Kidney (tissue), 14 donors: ENCODE data around the gene TECTB. TPM values are rescaled to one million over a fixed set of nuclear protein-coding genes. Genes with fewer than 3 reads are reported as not detected.
"Not testable (repeated sequence)": the region's sequence is repeated elsewhere in the genome, so short reads cannot be mapped to it uniquely, and the experiment has no call there.

ENCODE experiments used
- DNase-seq, 5 donors: peaks; one replicate each; pipeline ENCODE4 v3.0.0-alpha.2; 2013 to 2020
- FAIRE-seq: peaks from 2 replicates; lab custom pipeline; 2012; peaks lifted over from hg19 to GRCh38; lab: Jason Lieb, UNC
- H3K27ac ChIP-seq, 2 donors: one replicate each; pipeline ENCODE4 v1.7.0; 2013; ENCODE audit warnings: low read depth in 2 of 2, low read length in 2 of 2, inconsistent platforms in 1 of 2
- H3K27me3 ChIP-seq: one replicate; pipeline ENCODE4 v1.7.1; 2013; ENCODE audit warnings: low read length, inconsistent platforms; ENCODE audit not compliant: control insufficient read depth, insufficient read depth
- H3K36me3 ChIP-seq, 3 donors: one replicate each; pipeline versions ENCODE4 v1.7.0 to v1.7.1; 2013; ENCODE audit warnings: low read length in 3 of 3, control low read depth in 1 of 3, inconsistent platforms in 1 of 3; ENCODE audit not compliant: insufficient read depth in 3 of 3, control insufficient read depth in 2 of 3
- H3K4me1 ChIP-seq, 3 donors: one replicate each; pipeline versions ENCODE4 v1.7.0 to v1.7.1; 2013; ENCODE audit warnings: low read length in 3 of 3, inconsistent platforms in 1 of 3, low read depth in 1 of 3; ENCODE audit not compliant: control insufficient read depth in 2 of 3, insufficient read depth in 2 of 3
- H3K4me3 ChIP-seq, 3 donors: one replicate each; pipeline versions ENCODE4 v1.7.0 to v1.8.1; 2013; ENCODE audit warnings: low read length in 3 of 3, control low read depth in 1 of 3, inconsistent platforms in 1 of 3
- H3K9ac ChIP-seq, 3 donors: one replicate each; pipeline versions ENCODE4 v1.7.0 to v1.7.1; 2013; ENCODE audit warnings: low read length in 3 of 3, control low read depth in 1 of 3, inconsistent platforms in 1 of 3
- H3K9me3 ChIP-seq, 3 donors: one replicate each; pipeline versions ENCODE4 v1.7.0 to v1.7.1; 2013; ENCODE audit warnings: low read length in 3 of 3, control low read depth in 1 of 3, inconsistent platforms in 1 of 3; ENCODE audit not compliant: control insufficient read depth in 2 of 3, insufficient read depth in 1 of 3
- CTCF ChIP-seq: IDR thresholded peaks from 3 replicates; pipeline ENCODE4 v1.5.1; 2012; ENCODE audit warnings: mild to moderate bottlenecking, moderate library complexity, borderline replicate concordance; ENCODE audit not compliant: insufficient read depth; ENCODE audit errors: extremely low read depth
- intact Hi-C: fragments of 100-400 bp; cut with DNase I; formaldehyde crosslinking; loops from one replicate; pipeline ENCODE4 v1.11.1; 2022
- polyA plus RNA-seq: library from polyadenylated mRNA; stranded (reverse); fragments of 350-450 nt; fragmentation: Illumina TruSeq; extraction: RNeasy Lipid Tissue Mini Kit (QIAGEN cat#74804); gene quantifications from one replicate; pipeline ENCODE4 v1.2.3, GENCODE V29; 2014; ENCODE audit warnings: low read depth, low replicate concordance; ENCODE audit not compliant: insufficient read depth
- total RNA-seq: library from RNA; stranded (reverse); fragmentation: NEBNext Ultra II Directional; extraction: Animal tissue kit (Norgen Biotek cat#: 25700); gene quantifications from one replicate; pipeline ENCODE4 v1.2.1, GENCODE V29; 2021
- donor health status: control.
- donor health status: control.
- donor health status: control.
- donor health status: control.
- donor health status: control.
- donor health status: DM: yes; HTN: yes; CAD: no.
- donor health status: Normal renal cell carcinoma (clear cell type).

Gene TECTB
- total and polyA plus RNA-seq, 2 donors from 2014 or later = not detected

- Histone ChIP-seq H3K9me3 (peaks cover 0 to 10% (median 2%) of the 10 kb centered on the region in 3 donors), H3K27me3 (no peaks in the 10 kb centered on the region), H3K4me3 (no peak overlapping the region), H3K27ac (no peak overlapping the region), H3K36me3 (no peaks in the 10 kb centered on the region), H3K9ac (no peak overlapping the region), H3K4me1 (no peaks in the 10 kb centered on the region)
- no peak for TF ChIP-seq CTCF
- FAIRE-seq (no peak), DNase-seq (no peak)
- intact Hi-C loops = no loop called here
These were observed 33.5 kb upstream of the TECTB start for GRCh38 chr10:112249722-112250121.

- no peak overlapping the region for H3K4me3 ChIP-seq
- FAIRE-seq (no peak), DNase-seq (no peak)
- no peak overlapping the region for H3K9ac ChIP-seq
- H3K4me1 ChIP-seq = no peaks in the 10 kb centered on the region
- intact Hi-C loops = no loop called here
- no peaks in the 10 kb centered on the region for H3K36me3 ChIP-seq
- no peak for TF ChIP-seq CTCF
- peaks cover 0 to 10% (median 2%) of the 10 kb centered on the region in 3 donors for H3K9me3 ChIP-seq
- H3K27me3 ChIP-seq = no peaks in the 10 kb centered on the region
- no peak overlapping the region for H3K27ac ChIP-seq
These were observed 32.6 kb upstream of the TECTB start for GRCh38 chr10:112250555-112250954.

- H3K9me3 ChIP-seq, H3K9ac ChIP-seq, H3K27me3 ChIP-seq, H3K4me3 ChIP-seq, intact Hi-C loops, H3K36me3 ChIP-seq, DNase-seq, H3K4me1 ChIP-seq, H3K27ac ChIP-seq, FAIRE-seq: not testable (repeated sequence)
These were observed 32.0 kb upstream of the TECTB start for GRCh38 chr10:112251238-112251637.

GRCh38 chr10:112258407-112258806 is 24.8 kb upstream of the TECTB start:
- Histone ChIP-seq H3K9ac (no peak overlapping the region), H3K4me1 (no peaks in the 10 kb centered on the region), H3K9me3 (no peaks in the 10 kb centered on the region), H3K27me3 (no peaks in the 10 kb centered on the region), H3K27ac (no peak overlapping the region), H3K36me3 (no peaks in the 10 kb centered on the region), H3K4me3 (no peak overlapping the region)
- DNase-seq (no peak), FAIRE-seq (no peak)
- no peak for TF ChIP-seq CTCF
- intact Hi-C loops = no loop called here
